GM12801 (cell line): ENCODE results near the gene NFKB1.

Experiments
- CTCF ChIP-seq: IDR thresholded peaks from one replicate; pipeline ENCODE4 v1.5.1; 2011; ENCODE audit warnings: control low read depth; ENCODE audit not compliant: insufficient read length; ENCODE audit errors: extremely low read depth

NFKB1 gene

GRCh38 chr4:102625232-102625930 lies 124.2 kb downstream of the NFKB1 start:
- TF ChIP-seq CTCF = no peak

- no peak for TF ChIP-seq CTCF
These were observed 126.8 kb downstream of the NFKB1 start for GRCh38 chr4:102627831-102628523.

- TF ChIP-seq CTCF = no peak
These were observed 128.5 kb downstream of the NFKB1 start for GRCh38 chr4:102629673-102630072.

DNA sequence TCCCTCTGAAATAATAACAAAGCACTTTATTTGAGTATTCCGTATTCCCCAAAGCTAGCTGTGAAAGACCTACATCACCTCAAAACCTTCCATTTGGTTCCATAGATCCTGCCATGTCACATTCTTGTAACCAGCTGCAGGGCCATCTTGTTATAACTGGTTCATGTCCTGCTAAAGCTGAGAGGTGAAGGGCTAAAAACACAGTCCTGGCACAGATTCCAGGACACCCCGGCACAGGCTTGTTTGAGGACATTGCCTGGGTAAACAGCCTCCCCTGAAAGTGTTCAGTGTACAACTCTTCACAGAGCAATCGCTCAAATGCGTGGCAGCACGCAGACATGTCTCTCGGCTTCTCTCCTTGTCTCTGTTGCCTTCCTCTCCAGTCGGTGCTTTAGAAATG lies 130.5 kb downstream of the NFKB1 start:
- TF ChIP-seq CTCF = no peak

GRCh38 chr4:102632241-102633065 lies 131.3 kb downstream of the NFKB1 start:
- TF ChIP-seq CTCF = no peak

DNA sequence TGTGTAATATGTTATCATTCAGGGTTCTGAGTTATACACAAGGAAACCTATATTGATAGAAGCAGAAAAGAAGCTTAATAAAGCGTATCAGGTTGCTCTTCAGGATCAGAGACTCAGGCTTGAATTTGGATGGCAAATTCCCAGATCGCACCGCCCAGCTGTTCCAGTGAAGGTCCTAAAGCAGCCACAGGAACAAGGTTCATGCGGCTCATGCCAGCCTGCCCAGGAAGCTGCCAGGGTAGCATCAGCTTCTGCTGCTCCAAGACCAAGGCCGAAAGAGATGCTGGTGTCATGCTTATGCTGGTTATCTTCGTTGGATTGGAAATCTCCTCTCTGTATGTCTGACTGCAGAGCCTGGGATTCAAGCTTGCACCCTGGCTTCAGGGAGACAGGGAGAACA lies 131.9 kb downstream of the NFKB1 start:
- no peak for TF ChIP-seq CTCF

DNA sequence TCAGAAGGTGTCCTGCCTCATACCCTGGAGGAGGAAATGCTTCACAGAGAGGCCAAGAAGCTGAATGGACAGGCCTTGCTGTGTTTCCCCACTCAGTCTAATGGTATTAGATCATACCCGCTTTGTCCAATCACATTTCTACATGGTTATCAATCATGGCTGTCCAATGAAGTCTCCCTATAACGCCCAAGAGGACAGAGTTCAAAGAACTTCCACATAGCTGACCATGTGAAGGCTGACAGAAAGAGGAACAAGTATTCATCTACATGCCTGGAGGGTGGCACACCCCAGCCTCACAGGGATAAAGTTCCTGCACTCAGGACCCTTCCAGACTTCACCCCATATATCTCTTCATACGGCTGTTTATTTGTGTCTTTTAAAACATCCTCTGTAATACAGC lies 136.2 kb downstream of the NFKB1 start:
- no peak for TF ChIP-seq CTCF
